ENCODE measurements around the gene GPR45.
A peak's percentile ranks its signal among the peaks of the same experiment; 100 is the strongest.

Gene GPR45

DNA sequence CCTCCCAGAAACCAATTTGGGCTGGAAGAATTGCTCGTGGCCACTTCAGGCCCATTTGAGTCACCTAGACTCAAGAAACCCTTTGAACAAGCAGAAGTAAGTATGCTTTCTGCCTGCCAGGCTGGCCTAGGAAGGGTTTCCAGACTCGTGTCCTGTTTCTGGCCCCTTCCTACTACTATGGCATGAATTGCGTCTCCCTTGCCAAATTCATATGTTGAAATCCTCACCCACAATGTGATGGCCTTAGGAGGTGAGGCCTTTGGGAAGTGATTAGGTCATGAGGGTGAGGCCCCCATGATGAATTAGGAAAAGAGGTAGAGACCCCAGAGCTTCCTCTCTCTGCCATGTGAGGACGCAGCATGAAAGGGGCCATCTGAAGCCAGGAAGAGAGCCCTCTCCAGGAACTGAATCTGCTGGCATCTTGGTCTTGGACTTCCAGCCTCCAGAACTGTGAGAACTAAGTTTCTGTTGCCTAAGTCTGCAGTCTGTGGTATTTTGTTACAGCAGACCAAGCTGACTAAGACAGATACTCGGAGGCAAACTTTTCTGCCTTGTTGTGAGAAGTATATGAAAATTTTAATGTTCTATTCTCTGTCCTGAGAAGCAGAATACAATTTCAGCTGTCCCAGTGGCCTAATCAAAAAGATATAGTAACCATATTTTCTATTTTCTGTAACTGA, 13.1 kb downstream of the GPR45 start:
- no peak for DNase-seq (ENCODE audit: low spot score)

DNA sequence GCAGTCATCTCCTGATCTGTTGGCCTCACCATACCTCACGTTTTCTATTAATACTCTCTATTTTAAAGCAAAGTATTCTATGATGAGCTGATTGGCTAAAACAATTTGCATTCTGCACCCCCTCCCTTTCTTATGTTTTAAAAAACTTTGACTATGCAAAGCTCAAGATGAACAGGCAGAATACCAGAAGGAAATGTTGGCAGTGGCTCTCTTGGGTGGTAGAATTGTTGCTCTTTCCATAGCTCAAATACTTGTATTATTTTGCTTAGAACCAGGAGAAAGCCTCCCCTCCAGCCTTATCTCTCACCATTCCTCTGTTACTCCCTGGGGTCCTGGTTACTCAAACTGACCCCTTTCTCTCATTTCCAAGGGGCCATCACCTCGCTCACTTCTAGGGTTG, 14.4 kb downstream of the GPR45 start:
- no peak for DNase-seq (ENCODE audit: low spot score)

DNA sequence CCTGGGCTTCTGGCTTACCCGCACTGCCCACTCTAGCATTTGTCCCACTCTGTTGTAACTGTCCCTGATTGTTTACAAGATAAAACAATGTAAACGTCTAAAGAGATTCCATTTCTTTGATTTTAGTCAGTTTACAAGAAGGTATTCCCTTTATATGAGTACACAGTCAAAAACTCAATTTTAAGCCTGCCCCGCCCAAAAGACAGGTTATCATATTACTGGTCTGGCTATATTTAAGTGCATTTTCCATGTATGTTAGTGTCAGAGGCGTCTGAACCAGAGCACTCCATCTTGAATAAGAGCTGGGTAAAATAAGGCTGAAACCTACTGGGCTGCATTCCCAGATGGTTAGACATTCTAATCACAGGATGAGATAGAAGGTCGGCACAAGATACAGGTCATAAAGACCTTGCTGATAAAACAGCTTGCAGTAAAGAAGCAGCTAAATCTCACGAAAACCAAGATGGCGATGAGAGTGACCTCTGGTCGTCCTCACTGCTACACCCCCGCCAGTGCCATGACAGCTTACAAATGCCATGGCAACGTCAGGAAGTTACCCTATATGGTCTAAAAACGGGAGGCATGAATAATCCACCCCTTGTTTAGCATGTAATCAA, 15.0 kb downstream of the GPR45 start:
- DNase-seq (ENCODE audit: low spot score), result no peak

DNA sequence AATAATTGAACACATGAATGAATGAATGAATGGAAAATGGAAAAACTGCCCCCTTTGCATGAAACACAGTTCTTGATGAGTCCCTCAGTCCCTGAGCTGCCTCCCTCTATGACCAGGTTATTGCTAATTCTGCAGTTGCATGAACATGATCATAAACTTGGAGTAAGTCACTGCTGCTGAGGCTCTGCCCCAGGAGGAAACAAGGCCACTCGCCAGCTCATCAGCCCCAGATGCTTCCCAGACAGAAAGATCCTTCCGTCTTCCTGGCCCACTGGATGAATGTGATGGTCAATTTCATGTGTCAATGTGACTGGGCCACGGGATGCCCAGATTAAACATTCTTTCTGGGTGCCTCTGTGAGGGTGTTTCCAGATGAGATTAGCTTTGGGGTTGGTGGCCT, 16.4 kb downstream of the GPR45 start:
- no peak for DNase-seq (ENCODE audit: low spot score)

DNA sequence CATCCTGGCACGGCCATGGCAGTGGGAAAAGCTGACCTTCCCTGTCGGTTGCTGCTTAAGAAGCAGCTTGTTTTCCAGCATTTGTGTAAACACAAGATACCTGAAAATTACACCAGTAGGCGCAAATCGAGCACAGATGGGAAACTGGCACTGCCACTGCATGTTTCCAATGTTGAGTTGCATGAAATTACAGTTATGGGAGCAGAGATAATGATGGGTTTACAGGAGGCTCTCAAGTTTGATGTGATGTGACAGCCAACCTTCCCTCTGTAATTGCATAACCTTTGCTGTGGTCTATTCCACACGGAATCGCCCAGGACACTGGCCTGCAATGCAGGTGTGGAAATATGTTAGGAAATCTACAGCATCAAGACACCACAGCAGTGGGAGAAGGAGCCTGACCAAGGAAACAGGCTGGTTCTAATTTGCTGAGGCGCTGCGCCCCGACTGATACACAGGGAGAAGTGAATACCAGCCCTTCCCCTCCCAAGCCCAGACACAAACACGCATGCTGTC, 17.4 kb downstream of the GPR45 start:
- no peak for DNase-seq (ENCODE audit: low spot score)

DNA sequence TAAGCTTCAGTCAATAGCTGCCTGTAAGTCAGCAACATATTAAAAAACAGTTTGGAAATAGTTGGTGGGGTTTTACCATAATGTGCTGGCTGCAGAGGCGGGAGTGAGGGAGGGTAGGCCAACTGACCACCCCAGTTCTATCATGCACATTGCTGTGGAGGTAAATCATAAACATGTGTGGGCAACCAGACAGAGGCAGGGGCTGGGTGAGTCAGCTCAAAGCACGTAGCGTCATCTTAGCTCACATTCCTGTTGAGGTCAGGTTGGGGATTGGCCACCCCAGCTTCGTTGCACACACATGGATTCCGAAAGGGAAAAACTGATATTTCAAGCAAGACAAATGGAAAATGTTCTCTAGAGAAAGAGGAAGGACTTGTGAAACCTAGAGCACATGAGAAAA, 19.5 kb downstream of the GPR45 start:
- no peak for DNase-seq (ENCODE audit: low spot score)

DNA sequence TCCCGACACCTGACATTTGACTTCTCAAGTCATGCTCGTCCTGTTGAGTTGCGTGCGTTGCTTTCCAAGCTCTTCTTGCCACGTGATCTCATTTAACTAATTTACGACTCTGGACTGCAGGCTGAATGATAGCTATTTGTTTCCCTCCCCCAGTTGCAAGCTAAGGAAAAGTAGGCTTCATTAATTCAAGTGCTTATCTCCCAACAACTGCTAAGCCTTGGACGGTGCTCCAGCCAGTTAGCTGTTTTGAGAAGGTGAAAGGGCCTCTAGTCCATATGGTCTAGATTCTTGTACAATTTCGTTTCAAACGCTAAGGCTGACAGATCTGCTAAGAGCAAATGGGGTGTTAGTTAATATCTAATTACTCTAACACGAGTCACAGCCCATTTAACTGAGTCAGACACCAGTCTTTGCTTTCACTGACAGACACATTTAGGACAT, 21.1 kb downstream of the GPR45 start:
- no peak for DNase-seq (ENCODE audit: low spot score)

DNA sequence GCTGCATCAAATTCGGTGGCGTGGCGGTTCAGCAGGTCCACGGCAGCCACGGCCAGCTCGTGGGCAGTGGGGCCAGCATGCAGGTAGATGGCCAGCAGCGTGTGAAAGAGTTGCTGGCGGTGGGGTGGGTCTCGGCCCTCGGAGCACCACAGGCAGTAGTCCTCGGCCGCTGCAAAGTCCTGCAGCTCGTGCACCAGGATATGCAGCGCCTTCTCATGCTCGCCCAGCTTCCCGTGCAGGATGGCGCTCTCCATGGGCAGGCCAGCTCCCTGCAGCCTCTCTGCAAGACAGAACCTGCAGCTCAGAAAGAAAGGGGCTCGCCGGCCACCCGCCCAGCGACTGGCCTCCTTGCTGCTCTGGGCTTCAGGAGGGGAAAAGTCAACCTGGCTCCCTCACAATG, 27.9 kb downstream of the GPR45 start:
- DNase-seq (ENCODE audit: low spot score), result no peak

DNA sequence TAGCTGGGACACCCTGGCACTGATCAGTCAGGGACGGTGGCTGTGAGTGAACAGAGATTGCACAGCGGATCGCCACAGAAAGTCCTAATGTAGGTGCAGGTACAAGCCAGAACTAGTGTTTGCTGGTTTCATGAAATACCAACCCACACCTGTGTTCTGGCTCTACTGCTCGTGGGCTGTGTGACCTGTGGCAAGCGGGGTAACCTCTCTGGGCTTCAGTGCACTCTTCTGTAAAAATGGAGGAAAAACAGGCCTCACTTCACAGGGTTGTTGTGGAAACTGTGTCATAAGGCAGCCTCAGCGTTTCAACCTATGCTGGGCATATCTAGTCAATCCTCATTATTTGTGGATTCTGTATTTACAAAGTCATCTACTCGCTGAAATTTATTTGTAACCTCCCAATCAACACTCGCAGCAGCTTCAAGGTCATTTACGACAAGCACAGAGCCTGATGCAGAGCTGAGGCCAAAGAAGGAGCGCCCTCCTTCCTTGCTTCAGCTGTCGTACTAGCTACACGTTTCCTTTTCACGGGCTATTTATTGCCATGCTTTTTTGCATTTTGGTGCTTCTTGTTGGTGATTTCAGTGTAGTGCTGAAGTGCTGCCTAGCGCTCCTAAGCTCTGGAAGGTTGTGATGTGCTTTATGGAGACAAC, 30.0 kb downstream of the GPR45 start:
- DNase-seq (ENCODE audit: low spot score), result no peak

DNA sequence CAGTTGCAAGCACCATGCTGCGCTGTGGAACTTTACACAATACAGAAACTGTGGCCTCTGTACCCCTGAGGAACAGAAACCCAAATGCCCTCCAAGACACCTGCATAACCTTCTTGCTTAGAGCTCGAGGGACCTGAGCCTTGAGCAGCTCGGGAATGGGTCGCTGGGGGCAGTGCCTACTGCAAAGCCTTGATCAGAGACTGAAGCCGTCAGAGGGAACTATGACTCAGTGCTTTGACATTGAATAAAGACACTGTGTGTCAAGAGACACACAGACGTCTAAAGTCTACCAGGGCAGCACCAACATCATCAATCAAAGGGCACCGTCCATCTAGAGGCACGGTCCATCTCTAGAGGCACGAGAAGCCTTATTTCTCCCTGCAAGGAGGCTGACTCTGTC, 30.6 kb downstream of the GPR45 start:
- DNase-seq (ENCODE audit: low spot score), result no peak

DNA sequence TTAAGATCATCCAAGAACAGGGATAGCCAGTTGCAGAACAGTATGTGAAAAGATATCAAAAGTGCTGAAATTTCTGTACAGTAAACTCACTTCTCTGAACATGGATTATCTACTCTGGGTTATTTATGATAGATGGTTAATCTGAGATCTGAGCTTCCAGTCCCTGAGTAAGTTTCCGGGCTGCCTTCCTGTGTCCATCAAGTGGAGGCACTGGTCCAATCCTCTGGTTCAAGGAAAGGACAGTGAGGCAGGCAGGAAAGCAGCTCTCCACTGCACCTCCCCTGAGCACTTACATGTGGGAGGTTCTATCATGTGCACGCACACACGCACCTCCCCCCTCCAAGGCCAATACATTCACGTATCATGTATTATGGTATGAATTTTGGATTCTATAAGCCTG, 32.5 kb downstream of the GPR45 start:
- no peak for DNase-seq (ENCODE audit: low spot score)

DNA sequence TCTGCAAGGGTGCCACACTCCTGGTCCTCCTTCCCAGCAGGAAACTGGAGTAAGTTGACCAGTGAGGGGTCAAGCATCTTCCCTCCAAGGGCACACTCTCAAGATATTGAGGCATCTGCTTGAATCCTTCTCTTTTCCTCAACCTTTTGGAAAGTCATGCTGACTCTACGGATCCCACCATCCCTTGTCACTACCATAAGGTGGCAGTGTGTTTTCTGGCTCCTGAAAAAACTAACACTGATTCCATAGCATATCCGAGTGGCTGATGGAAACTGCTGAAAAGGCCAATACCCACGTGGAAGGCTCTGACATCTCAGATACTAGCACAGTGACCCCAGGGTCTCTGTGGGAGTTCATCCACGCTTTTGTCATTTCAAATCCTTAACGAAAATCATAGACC, 37.1 kb downstream of the GPR45 start:
- no peak for DNase-seq (ENCODE audit: low spot score)

DNA sequence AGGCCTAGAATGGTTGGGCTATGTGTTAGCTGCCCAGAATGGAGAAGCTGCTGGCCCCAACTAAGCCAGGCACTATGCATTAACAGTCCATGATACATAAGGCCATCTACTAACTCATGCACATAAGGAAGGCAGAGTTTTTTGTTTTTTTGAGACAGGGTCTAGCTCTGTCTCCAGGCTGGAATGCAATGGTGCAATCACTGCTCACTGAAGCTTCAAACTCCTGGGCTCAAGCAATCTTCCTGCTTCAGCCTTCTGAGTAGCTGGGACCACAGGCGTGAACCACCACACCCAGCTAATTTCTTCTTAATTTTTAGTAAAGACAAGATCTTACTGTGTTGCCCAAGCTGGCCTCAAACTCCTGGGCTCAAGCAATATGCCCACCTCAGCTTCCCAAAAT, 37.6 kb downstream of the GPR45 start:
- DNase-seq (ENCODE audit: low spot score), result no peak

DNA sequence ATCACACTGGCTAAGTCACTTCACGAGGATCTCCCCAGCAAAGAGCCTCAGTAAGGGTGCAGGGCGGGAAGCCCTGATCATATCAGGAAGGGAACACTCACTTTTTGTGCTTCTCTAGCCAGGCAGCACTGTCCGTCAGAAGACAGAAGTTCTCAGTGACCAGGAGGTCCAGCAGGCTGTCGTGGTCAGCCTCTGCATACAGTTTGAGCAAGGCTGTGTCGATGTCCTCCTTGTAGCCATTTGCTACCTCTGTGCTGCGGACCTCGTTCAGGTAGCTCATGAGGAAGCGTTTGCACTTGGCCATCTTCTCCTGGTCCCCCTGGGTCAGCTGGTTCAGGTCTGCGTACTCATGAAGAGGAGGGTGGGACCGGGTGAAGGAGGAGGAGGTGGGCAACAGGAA, 38.7 kb downstream of the GPR45 start:
- no peak for DNase-seq (ENCODE audit: low spot score)

DNA sequence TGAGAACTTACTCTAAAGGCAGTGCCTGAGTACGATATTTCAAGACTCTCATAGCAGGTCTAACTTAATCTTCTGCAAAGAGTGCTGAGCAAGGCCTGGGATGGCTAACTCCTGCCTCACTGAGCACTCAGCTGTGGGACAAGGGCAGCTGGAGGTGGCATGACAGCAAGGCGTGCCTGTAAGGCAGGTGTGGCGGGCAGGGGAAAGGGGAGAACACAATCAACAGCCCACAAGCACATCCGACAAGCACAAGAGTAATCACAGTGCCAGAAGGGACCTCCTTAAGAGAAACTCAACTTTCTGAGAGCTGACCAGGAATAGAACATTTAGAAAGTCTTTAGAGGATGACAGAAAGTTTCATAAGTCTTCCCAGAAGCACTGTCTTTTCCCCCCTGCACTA, 42.0 kb downstream of the GPR45 start:
- DNase-seq (ENCODE audit: low spot score), result no peak

DNA sequence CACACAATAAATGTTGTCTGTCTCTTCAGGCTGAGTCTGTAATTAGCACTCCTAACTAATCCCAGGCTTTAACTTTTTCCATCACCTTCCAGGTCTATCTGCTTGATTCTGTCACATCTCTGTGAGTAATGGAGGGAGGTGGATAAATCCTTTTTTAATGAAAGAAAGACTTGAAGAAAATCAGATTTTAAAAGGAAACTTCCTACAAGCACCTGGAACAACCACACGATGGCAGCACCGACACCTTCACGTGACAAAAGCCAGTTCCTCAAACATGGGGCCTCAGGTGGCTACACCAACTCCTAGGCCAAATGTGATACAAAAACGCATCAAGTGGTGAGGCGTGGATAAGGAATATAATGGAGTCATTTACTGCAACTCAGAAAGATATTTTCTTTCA, 46.1 kb downstream of the GPR45 start:
- DNase-seq (ENCODE audit: low spot score), result peak; percentile 43

DNA sequence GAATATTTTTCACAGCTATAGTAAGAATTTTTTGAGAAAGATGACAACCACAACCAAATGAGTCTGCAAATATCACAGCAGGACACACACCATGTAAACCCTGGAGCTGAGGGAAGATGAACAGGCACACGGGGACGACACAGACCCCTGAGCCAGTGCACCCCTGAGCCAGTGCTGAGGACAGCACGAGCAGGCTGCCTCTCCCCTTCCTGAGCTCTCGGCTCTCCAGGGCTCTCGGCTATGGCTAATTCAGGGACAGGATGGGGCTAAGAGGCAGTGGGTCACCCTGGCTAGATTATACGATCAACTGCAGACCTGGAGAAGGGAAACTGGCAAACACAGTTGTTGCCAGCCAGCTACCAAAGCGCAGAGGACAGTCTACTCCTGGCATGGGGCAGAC, 46.6 kb downstream of the GPR45 start:
- no peak for DNase-seq (ENCODE audit: low spot score)

DNA sequence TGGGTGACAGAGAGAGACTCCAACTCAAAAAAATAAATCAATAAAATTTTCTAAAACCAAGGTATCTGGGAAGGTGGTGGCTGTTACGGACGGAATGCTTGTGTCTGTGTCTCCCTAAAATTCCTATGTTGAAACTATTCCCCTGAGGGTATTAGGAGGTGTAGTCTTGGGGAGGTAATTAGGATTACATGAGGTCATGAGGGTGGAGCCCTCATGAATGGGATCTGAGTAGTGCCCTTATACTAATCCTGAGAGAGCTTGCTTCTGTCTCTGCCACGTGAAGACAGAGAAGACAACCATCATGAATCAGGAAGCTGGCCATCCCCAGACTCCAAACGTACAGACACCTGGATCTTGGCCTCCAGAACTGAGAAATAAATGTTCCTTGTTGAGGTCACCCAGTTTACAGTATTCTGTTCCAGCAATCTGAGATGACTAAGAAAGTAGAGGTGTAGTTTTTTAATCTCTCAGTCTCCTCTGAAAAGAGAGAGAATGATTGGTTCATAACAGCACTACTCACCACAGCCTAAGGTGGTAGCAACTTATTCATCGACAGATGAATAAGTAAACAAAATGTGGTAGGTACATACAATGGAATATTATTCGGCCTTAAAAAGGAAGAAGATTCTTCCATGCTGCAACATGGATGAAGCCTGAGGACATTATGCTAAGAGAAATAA, 49.6 kb downstream of the GPR45 start:
- no peak for DNase-seq (ENCODE audit: low spot score)

DNA sequence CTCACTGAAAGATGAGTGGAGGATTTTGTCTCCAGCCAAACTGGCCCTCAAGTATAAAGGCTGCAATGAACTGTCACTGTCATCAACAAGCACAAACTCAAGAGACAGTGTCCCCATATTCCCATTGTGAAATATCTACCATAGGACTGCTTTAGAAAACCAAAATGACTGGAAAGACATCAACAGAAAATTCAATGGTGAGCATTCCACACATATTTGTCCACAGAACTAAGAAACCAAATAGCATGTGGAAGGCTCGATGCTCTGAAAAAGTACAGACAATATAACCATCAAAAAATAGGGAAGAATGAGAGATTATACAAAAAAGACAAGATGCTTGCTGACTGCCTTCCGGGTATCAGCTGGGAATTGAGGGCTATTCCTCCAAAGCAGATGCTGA, 50.4 kb downstream of the GPR45 start:
- no peak for DNase-seq (ENCODE audit: low spot score)
